Progenitor cell of endocrine pancreas (in vitro differentiated cells): ENCODE data around the gene DIP2A. TPM values are rescaled to one million over a fixed set of nuclear protein-coding genes. Genes with fewer than 3 reads are reported as not detected.
"Not testable (repeated sequence)": the region's sequence is repeated elsewhere in the genome, so short reads cannot be mapped to it uniquely, and the experiment has no call there.

Experiments used
- DNase-seq: peaks from one replicate; pipeline ENCODE4 v3.0.0; 2021; ENCODE audit warnings: low spot score; ENCODE audit not compliant: unreplicated experiment
- H3K27ac Mint-ChIP-seq: 2 replicates; pipeline ENCODE4 v1.8.0; 2021; ENCODE audit warnings: mild to moderate bottlenecking, moderate library complexity, mixed read lengths
- H3K27me3 Mint-ChIP-seq: 2 replicates; pipeline ENCODE4 v1.8.0; 2021; ENCODE audit warnings: mixed read lengths
- H3K36me3 Mint-ChIP-seq: 2 replicates; pipeline ENCODE4 v1.8.0; 2022; ENCODE audit warnings: mixed read lengths; ENCODE audit not compliant: insufficient read depth
- H3K4me1 Mint-ChIP-seq: 2 replicates; pipeline ENCODE4 v1.8.0; 2021; ENCODE audit warnings: low read depth, mixed read lengths
- H3K4me3 Mint-ChIP-seq: 2 replicates; pipeline ENCODE4 v1.8.0; 2021; ENCODE audit warnings: low read depth, mild to moderate bottlenecking, moderate library complexity, mixed read lengths
- H3K9me3 Mint-ChIP-seq: 2 replicates; pipeline ENCODE4 v1.8.0; 2021; ENCODE audit warnings: low read depth, mixed read lengths
- total RNA-seq: library from RNA; stranded (reverse); gene quantifications from 2 replicates; pipeline ENCODE4 v1.2.1, GENCODE V29; 2021
- TF ChIP-seq, protein P1 (sequence below): fragments of 200-600 bp; sonication (generic); IDR thresholded peaks from one replicate; pipeline ENCODE4 v1.5.0; 2021; ENCODE audit warnings: antibody characterized with exemption, mild to moderate bottlenecking; ENCODE audit not compliant: unreplicated experiment

DIP2A gene
- total RNA-seq, 1 donor from 2014 or later = 70.2 TPM

DNA sequence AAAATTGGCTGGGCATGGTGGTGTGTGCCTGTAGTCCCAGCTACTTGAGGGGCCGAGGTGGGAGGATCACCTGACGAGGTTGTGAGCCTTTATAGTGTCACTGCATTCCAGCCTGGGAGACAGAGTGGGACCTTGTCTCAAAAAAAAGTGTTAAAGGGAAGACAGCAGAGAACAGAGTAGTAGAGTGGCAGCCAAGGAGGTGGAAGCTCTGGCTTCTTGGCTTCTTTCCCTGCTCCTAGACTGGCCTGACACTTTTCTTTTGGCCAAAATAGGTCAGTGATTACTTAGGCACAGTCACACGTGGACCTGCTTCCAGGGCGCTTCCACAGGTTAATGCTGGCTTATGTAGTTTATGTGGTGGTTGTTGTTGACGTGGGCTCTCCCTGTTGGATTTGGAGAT, 3.2 kb downstream of the DIP2A start:
- Mint-ChIP-seq H3K27me3 (no peaks in the 10 kb centered on the region), H3K4me1 (peaks cover 7% of the 10 kb centered on the region), H3K27ac (peak overlapping the region; percentile 44), H3K4me3 (no peak overlapping the region), H3K9me3 (no peaks in the 10 kb centered on the region), H3K36me3 (peaks cover 3% of the 10 kb centered on the region)
- TF ChIP-seq, protein P1, sequence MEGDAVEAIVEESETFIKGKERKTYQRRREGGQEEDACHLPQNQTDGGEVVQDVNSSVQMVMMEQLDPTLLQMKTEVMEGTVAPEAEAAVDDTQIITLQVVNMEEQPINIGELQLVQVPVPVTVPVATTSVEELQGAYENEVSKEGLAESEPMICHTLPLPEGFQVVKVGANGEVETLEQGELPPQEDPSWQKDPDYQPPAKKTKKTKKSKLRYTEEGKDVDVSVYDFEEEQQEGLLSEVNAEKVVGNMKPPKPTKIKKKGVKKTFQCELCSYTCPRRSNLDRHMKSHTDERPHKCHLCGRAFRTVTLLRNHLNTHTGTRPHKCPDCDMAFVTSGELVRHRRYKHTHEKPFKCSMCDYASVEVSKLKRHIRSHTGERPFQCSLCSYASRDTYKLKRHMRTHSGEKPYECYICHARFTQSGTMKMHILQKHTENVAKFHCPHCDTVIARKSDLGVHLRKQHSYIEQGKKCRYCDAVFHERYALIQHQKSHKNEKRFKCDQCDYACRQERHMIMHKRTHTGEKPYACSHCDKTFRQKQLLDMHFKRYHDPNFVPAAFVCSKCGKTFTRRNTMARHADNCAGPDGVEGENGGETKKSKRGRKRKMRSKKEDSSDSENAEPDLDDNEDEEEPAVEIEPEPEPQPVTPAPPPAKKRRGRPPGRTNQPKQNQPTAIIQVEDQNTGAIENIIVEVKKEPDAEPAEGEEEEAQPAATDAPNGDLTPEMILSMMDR = no peak
- DNase-seq = no peak

DNA sequence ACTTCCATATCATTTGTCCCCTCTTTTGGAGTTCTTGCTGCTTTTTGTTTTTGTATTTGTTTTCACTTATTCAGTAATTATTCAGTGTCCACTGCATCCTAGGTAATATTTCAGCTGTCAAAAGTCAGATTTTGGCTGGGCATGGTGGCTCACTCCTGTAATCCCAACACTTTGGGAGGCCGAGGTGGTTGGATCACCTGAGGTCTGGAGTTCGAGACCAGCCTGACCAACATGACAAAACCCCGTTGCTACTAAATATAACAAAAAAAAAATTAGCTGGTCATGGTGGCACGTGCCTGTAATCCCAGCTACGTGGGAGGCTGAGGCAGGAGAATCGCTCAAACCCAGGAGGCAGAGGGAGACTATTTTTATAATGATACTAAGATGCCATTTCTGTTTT, 6.5 kb downstream of the DIP2A start:
- not testable (repeated sequence) for H3K36me3 Mint-ChIP-seq, H3K27ac Mint-ChIP-seq, DNase-seq, H3K4me1 Mint-ChIP-seq, H3K27me3 Mint-ChIP-seq, H3K4me3 Mint-ChIP-seq, H3K9me3 Mint-ChIP-seq

DNA sequence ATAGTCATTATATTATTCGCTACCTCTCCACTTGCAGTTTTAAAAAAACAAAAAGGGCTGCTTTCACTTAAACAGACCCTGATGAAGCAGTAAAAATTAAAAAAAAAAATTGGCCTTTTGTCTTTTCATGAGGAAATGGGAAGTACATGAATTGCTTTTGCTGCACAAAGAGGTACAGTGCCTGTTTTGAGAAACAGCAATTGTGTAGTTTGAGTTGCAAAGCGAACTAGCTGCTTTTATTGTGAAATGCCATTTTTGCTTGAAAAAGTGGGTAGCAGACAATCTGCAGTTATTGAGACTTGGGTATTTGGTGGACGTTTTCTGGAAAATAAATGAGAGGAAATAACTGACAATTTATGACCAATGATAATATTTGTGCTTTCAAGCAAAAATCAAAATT, 7.0 kb downstream of the DIP2A start:
- TF ChIP-seq, protein P1 = no peak
- H3K36me3 Mint-ChIP-seq = peaks cover 4% of the 10 kb centered on the region
- no peaks in the 10 kb centered on the region for H3K4me1 Mint-ChIP-seq
- H3K4me3 Mint-ChIP-seq = no peak overlapping the region
- DNase-seq = no peak
- H3K27me3 Mint-ChIP-seq = no peaks in the 10 kb centered on the region
- no peak overlapping the region for H3K27ac Mint-ChIP-seq
- no peaks in the 10 kb centered on the region for H3K9me3 Mint-ChIP-seq

DNA sequence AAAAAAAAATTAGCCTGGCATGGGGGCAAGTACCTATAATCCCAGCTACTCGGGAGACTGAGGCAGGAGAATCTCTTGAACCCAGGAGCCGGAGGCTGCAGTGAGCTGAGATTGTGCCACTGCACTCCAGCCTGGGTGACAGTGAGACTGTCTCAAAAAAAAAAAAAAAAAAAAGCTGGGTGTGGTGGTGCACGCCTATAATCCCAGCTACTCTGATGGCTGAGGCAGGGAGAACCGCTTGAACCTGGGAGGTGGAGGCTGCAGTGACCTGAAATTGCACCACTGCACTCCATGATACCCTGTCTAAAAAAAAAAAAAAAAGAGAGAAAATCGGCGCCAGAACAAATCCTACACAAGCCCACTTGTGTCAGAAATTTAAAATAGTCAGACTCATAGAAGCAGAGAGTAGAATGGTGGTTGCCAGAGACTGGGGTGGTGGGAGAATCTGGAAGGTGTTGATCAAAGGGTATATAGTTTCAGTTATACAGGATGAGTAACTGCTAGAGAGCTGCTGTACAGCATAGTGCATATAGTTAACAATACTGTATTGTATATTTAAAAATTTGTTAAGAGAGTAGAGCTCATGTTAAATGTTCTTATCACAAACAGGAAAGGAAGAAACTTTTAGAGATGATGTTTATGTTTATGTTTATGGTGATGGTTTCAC, 9.6 kb downstream of the DIP2A start:
- no peak for DNase-seq
- Mint-ChIP-seq H3K4me1 (no peaks in the 10 kb centered on the region), H3K36me3 (peaks cover 6% of the 10 kb centered on the region), H3K9me3 (no peaks in the 10 kb centered on the region), H3K27ac (no peak overlapping the region), H3K27me3 (no peaks in the 10 kb centered on the region), H3K4me3 (no peak overlapping the region)
- TF ChIP-seq, protein P1 = no peak

DNA sequence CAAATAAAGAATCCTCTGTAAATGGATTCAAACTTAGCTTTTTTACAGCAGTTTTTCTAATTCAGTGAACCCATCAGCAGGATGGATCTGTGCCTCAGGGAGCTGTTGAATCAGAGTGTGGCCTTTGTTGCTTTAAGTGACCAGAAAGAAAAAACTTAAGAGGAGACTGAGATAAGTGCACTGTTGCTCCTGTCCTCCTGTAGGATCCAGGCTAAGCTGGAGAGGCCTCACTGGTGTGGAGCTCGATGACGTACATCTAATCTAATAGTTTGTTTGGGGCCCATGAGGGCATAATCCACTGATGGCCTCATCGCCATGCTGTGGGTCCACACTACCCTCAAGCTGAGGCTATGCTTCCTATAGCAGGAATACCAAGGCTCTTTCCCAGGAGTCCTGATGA, 10.6 kb downstream of the DIP2A start:
- DNase-seq = no peak
- TF ChIP-seq, protein P1 = no peak
- H3K4me1 Mint-ChIP-seq = no peaks in the 10 kb centered on the region
- no peaks in the 10 kb centered on the region for H3K27me3 Mint-ChIP-seq
- H3K27ac Mint-ChIP-seq = no peak overlapping the region
- no peak overlapping the region for H3K4me3 Mint-ChIP-seq
- H3K36me3 Mint-ChIP-seq = peaks cover 5% of the 10 kb centered on the region
- no peaks in the 10 kb centered on the region for H3K9me3 Mint-ChIP-seq

DNA sequence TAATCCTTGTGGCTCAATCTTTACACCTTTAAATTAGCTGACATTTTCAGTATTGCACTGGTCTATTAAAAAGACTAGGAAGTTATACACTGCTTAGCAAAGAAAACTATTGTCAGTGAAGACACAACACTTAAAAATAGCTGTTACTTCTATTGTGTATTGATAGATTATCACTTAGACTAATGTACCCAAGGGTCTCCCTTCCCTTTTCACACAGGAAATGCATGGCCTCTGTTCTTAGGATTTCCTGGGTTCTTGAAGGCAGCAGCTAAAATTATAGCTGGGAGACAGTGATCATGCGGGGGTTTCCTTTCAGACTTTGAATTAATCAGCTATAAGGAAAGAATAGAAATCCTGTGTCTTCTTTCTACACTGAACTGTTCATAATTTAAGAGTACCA, 12.8 kb downstream of the DIP2A start:
- Mint-ChIP-seq H3K9me3 (no peaks in the 10 kb centered on the region), H3K36me3 (peaks cover 5% of the 10 kb centered on the region), H3K4me1 (no peaks in the 10 kb centered on the region), H3K4me3 (no peak overlapping the region), H3K27me3 (no peaks in the 10 kb centered on the region), H3K27ac (no peak overlapping the region)
- no peak for DNase-seq
- TF ChIP-seq, protein P1 = no peak
